NCI-H2029 (cell line): ENCODE data around the gene TAL2.

ENCODE experiments used
- DNase-seq: peaks from one replicate; lab custom pipeline; 2025; lab: John Stamatoyannopoulos, UW

Gene TAL2

DNA sequence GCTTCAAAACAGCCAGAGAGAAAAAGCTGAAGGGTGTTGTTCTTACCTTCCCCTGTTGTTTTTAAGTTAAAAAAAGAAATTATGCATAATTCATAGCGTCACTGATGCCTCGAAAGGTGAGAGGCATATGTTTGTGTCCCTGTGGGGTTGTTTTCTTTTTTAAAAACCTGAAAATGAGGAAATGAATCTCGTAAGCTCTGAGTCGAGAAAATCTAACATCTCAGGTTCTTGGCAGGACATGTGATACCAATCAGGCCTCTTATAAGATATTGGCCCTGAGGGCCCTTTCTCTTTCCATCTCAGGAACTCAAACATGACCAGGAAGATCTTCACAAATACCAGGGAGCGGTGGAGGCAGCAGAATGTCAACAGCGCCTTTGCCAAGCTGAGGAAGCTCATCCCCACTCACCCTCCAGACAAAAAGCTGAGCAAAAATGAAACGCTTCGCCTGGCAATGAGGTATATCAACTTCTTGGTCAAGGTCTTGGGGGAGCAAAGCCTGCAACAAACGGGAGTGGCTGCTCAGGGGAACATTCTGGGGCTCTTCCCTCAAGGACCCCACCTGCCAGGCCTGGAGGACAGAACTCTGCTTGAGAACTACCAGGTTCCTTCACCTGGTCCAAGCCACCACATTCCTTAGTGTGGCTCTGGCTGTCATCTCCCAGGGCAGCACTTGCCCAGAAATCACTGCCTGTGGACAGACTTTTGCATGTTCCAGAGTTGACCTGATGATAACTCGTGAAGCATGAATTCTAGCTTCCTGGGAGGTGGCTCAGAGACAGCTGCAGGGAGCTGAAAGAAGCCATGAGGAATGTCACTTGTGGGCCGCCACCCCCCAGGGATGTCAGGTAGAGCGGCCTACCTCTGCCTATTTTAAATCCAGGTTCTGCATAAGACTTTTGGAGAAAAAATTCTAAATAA lies at the start of gene TAL2:
TAL2 (plus strand) TSS at position 274 of the 921 bp plus-strand sequence; CDS start at position 314, 40 bp downstream.
- DNase-seq: no peak

- DNase-seq: no peak
These were observed 41.3 kb upstream of the TAL2 start for GRCh38 chr9:105621001-105621400.

- DNase-seq: no peak
These were observed 37.2 kb upstream of the TAL2 start for GRCh38 chr9:105625088-105625487.

DNA sequence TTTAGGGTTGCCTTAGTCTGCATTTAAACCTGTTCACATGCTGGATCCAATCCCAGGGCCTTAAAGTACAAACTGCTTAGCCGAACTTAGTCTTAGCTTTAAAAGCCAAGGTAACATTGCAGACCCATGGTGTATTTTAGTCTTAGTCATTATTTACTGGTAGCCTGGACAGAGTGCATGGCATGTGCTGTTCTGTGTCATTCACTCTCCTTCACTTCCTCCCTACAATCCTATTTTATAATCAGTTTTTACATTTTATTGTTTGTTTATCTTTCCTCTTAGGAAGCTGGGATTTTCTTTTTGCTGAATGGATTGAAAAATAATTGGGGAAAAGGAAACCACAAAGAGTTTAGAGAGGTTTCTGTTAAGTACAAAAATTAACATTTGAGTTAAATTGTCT lies 29.4 kb upstream of the TAL2 start:
- no peak for DNase-seq

- no peak for DNase-seq
These were observed 28.8 kb upstream of the TAL2 start for GRCh38 chr9:105633411-105633810.

GRCh38 chr9:105636331-105636730 lies 25.9 kb upstream of the TAL2 start:
- DNase-seq: no peak

DNA sequence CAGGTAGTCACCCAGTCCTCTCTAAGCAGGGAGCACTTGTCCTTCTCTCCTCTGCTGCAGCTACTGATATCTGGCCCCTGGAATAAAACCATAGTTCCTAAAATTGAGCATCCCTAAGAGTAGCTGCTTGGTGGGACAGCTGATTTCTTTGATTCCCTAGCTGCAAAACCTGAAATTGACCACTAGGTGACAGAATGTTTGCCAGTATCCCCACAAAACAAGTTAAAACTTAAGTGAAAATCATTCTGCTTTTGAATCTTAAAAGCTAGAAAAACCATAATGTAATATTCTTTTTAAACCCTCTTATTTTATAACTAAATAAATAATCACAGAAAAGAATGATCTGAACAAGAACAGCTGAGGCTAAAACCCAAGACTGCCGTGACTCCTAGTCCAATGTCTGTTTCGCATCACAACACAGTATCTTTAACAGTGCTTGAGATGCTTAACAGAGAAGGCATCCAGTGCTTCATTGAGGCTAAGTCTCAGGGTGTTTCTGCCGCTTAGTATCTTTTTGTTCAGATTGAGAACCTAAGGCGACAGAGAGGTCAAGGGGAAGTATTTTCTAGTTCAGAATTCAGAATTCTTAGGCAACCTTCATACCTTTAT lies 24.4 kb upstream of the TAL2 start:
- no peak for DNase-seq

DNA sequence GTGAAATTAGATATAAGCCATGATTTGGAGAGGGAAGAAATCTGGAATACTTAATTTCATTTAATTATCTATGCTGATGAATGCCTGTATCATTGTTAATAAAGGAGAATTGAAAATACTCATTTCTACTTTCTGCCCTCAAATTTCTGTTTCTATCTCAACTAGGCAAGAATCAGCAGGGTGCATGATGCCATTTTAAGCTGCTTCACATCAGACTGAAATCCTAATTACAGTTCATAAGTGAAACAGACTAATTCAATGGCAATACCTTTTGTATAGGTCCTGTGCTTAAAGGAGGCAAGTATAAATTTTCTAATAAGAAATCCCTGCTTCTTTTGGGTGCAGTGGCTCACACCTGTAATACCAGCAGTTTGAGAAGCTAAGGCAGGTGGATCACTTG lies 22.3 kb upstream of the TAL2 start:
- no peak for DNase-seq

DNA sequence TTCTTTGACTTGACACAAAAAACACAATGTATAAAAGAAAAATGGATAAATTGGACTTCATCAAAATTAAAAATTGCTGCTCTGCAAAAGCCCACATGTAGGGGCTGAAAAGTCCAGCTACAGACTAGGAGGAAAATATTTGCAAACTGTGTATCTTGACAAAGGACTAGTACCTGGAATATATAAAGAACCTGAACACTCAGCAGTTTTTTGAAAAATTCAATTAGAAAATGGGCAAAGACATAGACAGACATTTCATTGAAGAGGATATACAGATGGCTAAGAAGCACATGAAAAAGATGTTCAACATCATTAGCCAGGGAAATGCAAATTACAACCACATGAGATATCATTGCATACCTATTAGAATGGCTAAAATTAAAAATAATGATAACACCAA lies 18.5 kb upstream of the TAL2 start:
- DNase-seq: no peak

GRCh38 chr9:105646879-105647594 lies 15.2 kb upstream of the TAL2 start:
- no peak for DNase-seq

DNA sequence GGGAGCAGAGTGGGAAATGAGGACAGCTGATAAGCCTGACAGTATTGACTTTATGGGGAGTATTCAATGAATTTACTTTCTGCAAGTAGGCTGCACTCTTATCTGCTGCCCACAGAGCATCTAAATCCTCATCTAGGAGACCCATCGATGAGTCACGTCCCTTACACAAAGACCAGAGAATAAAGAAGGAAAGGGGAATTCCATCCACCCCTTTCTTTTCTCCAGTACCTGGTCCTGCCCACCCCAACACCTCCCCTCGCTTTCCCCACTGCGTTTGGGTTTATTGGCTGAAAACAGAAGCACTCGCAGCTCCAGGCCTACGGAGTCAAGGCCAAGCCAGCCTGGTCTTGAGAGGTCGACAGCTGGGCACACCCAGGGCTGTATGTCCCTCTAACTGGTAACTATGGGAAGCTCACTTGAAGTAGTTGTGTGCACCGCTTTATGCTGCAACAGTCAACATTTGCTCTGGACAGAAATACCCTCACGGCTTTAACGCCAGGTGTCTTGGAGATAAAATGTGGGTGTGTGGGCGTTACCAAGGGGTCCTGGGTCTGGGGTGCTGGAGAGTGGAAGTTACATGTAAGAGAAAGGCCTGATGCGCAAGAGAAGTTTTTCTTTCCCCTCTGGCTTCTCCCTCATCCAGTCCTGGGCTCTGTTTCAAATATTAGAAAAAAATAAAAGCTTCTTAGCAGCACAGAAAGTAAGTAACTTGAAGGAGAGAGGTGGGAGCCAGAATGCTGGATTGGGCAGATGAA lies 14.5 kb upstream of the TAL2 start:
- no peak for DNase-seq

DNA sequence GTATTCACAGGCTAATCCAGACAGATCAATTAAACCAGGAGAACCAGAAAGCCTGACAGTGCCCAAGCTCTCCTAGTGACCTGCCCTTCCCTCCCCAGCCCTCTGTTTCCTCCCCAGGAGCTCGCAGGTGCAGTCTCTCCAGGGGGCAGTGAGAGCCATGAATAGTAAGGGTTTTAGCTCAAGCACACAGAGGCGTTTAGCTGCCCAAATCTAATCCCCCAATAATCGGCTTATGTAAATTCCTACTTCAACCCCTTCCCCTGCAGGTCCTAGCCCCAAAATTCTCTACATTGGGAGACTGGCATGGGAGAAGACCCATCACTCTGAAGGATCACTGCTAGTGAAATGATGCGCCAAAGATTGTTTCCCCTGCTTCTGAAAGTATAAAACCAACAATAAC lies 10.5 kb upstream of the TAL2 start:
- no peak for DNase-seq

DNA sequence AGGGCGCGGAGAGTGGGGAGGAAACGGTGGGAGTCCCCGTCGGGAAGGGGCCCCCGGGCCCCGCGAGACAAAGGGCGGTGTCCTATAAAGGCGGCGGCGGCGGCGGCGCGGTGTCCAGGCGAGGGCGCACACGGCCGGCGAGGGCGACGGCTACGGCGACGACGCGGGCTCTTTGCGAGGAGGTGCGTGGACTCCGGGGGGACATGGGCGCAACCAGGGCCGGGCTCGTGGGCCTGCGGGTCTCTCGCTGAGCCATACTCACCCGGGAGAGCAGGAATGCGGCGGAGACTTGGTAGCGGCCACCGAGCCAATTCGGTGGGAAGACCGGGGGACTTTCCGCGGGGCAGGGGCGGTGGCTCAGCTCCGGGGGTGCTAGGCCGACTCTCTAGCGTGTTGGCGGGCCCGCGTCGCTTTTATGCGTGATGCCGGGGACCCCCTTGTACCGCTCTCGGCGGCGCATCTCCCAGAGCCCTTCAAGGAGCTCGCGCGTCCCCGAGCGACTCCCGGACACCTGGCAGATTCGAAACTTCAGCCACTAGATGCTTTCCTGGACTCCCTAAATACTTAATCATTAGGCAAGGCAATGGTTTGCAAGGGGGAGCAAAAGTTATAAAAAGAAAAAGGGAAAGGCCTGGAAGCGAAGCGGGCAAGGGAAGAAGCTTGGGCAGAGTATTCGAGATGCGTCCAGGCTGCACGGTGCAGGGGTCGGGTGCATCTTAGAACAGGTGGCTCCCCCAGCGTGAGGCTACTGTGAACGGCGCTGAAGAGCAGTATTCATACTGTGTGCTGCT lies 5.9 kb upstream of the TAL2 start:
- no peak for DNase-seq

GRCh38 chr9:105658351-105658750 lies 3.9 kb upstream of the TAL2 start:
- DNase-seq: no peak

- DNase-seq: no peak
These were observed 1.2 kb upstream of the TAL2 start for GRCh38 chr9:105661011-105661410.

GRCh38 chr9:105663914-105664313 lies 1.7 kb downstream of the TAL2 start:
- no peak for DNase-seq

DNA sequence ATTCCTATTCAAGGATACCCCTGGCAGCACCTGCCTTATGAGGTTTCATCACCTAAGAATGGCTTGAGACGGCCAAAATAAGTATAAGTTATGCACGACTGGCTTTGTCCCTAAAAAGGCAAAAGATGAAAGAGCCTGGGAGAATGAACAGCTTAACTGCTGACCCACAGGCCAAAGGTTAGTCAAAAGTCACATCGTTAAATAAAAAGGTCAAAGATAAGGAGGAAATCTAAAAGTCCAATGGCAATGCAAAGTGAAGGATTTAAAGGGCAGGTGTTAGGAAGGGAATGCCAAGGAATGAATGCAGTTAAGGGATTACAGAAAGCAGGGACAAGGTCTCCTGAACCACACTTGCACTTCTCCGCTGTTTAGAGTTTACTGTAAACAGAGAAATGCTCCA lies 5.6 kb downstream of the TAL2 start:
- no peak for DNase-seq

GRCh38 chr9:105670315-105670714 lies 8.1 kb downstream of the TAL2 start:
- no peak for DNase-seq

GRCh38 chr9:105670775-105671174 lies 8.5 kb downstream of the TAL2 start:
- no peak for DNase-seq

GRCh38 chr9:105672711-105673234 lies 10.5 kb downstream of the TAL2 start:
- DNase-seq: no peak

GRCh38 chr9:105673850-105674387 lies 11.7 kb downstream of the TAL2 start:
- DNase-seq: no peak
